MM.1S (cell line): Measurements from ENCODE around the gene NARF.

ENCODE experiments used
- EZH2 ChIP-seq: fragments of 300-600 bp; sonication (generic); optimal IDR thresholded peaks from 2 replicates; pipeline ENCODE3; 2017; ENCODE audit warnings: low read depth, mild to moderate bottlenecking, antibody characterized with exemption, low read length, mixed read lengths
- TF ChIP-seq, protein P1 (sequence below): fragments of 300-600 bp; sonication (generic); IDR thresholded peaks from 2 replicates; pipeline ENCODE4 v1.5.1; 2016; ENCODE audit warnings: antibody characterized with exemption, low read length, mixed read lengths

GRCh38 chr17:82464567-82464929 lies 6.0 kb downstream of the NARF start:
- TF ChIP-seq, protein P1, sequence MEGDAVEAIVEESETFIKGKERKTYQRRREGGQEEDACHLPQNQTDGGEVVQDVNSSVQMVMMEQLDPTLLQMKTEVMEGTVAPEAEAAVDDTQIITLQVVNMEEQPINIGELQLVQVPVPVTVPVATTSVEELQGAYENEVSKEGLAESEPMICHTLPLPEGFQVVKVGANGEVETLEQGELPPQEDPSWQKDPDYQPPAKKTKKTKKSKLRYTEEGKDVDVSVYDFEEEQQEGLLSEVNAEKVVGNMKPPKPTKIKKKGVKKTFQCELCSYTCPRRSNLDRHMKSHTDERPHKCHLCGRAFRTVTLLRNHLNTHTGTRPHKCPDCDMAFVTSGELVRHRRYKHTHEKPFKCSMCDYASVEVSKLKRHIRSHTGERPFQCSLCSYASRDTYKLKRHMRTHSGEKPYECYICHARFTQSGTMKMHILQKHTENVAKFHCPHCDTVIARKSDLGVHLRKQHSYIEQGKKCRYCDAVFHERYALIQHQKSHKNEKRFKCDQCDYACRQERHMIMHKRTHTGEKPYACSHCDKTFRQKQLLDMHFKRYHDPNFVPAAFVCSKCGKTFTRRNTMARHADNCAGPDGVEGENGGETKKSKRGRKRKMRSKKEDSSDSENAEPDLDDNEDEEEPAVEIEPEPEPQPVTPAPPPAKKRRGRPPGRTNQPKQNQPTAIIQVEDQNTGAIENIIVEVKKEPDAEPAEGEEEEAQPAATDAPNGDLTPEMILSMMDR, result no peak
- TF ChIP-seq EZH2, result no peak
